GM18907 (cell line): ENCODE data around the gene SMG6.
"Not testable (repeated sequence)": the region's sequence is repeated elsewhere in the genome, so short reads cannot be mapped to it uniquely, and the experiment has no call there.

ENCODE experiments used
- ATAC-seq: cut with Tn5 transposase; IDR thresholded peaks from one replicate; pipeline ENCODE4 v1.9.1; 2021; ENCODE audit warnings: mild to moderate bottlenecking, moderate library complexity; ENCODE audit not compliant: unreplicated experiment

The SMG6 gene

DNA sequence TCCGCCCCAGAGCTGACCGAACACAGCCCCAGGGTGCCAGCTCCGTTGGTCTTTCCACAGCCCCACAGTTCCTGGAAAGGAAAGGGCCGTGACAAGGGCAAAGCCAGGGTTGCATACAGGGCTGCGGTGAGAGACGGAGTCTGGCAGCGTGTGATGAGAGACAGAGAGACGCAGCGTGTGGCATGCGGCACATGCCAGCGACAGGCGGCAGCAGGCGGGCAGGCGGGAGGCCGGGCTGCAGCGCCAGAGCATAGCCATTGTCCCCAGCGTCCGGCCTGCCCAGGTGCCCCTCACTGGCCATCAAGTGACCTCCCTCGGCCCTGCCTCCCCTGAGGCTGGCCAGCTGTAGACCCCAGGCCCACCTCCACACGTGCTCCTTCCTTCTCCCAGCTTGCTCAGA lies 287.1 kb downstream of the SMG6 start:
- no peak for ATAC-seq

GRCh38 chr17:2015314-2015713 lies 288.3 kb downstream of the SMG6 start:
- no peak for ATAC-seq

- ATAC-seq, result no peak
Observed at GRCh38 chr17:2013994-2014317, 289.6 kb downstream of the SMG6 start.

GRCh38 chr17:2013220-2013993 lies 290.2 kb downstream of the SMG6 start:
- ATAC-seq, result not testable (repeated sequence)

GRCh38 chr17:2012499-2012898 lies 291.1 kb downstream of the SMG6 start:
- ATAC-seq, result no peak

- no peak for ATAC-seq
Observed at GRCh38 chr17:2011411-2012371, 291.9 kb downstream of the SMG6 start.
